Measurements from ENCODE around the gene TBC1D30.
A peak's percentile ranks its signal among the peaks of the same experiment; 100 is the strongest.
"Not testable (repeated sequence)": the region's sequence is repeated elsewhere in the genome, so short reads cannot be mapped to it uniquely, and the experiment has no call there.

TBC1D30 gene

GRCh38 chr12:64806593-64807460 is 17.6 kb upstream of the TBC1D30 start:
- DNase-seq: no peak

GRCh38 chr12:64808110-64808509 is 16.3 kb upstream of the TBC1D30 start:
- DNase-seq: no peak

- no peak for DNase-seq
These were observed 13.6 kb upstream of the TBC1D30 start for GRCh38 chr12:64810831-64811230.

GRCh38 chr12:64813723-64814122 is 10.7 kb upstream of the TBC1D30 start:
- no peak for DNase-seq

- DNase-seq: peak; percentile 49
These were observed 10.0 kb upstream of the TBC1D30 start for GRCh38 chr12:64814432-64814831.

GRCh38 chr12:64819816-64820402 is 4.5 kb upstream of the TBC1D30 start:
- no peak for DNase-seq

- DNase-seq: no peak
These were observed 3.9 kb upstream of the TBC1D30 start for GRCh38 chr12:64820593-64820992.

GRCh38 chr12:64821116-64821630 is 3.3 kb upstream of the TBC1D30 start:
- DNase-seq: no peak

GRCh38 chr12:64824130-64824499 is 332 bp upstream of the TBC1D30 start:
- no peak for DNase-seq

GRCh38 chr12:64825143-64826021 is 935 bp downstream of the TBC1D30 start:
- peak; percentile 61 for DNase-seq

GRCh38 chr12:64826234-64826633 is 1.8 kb downstream of the TBC1D30 start:
- DNase-seq: peak; percentile 69

- no peak for DNase-seq
These were observed 4.3 kb downstream of the TBC1D30 start for GRCh38 chr12:64828713-64829112.

GRCh38 chr12:64833928-64834327 is 9.5 kb downstream of the TBC1D30 start:
- DNase-seq: no peak

- DNase-seq: no peak
These were observed 11.5 kb downstream of the TBC1D30 start for GRCh38 chr12:64835901-64836300.

GRCh38 chr12:64836856-64837255 is 12.4 kb downstream of the TBC1D30 start:
- DNase-seq: peak; percentile 63

- DNase-seq: no peak
These were observed 13.0 kb downstream of the TBC1D30 start for GRCh38 chr12:64837427-64837826.

GRCh38 chr12:64840119-64840518 is 15.7 kb downstream of the TBC1D30 start:
- no peak for DNase-seq

- no peak for DNase-seq
These were observed 16.7 kb downstream of the TBC1D30 start for GRCh38 chr12:64840949-64841717.

- not testable (repeated sequence) for DNase-seq
These were observed 24.0 kb downstream of the TBC1D30 start for GRCh38 chr12:64848409-64848808.

- no peak for DNase-seq
These were observed 34.6 kb downstream of the TBC1D30 start for GRCh38 chr12:64858882-64859605.

GRCh38 chr12:64860446-64860998 is 36.1 kb downstream of the TBC1D30 start:
- DNase-seq: no peak
